Activated CD4-positive, alpha-beta memory T cell treated with anti-CD3 and anti-CD28 coated beads, Interleukin-2, amount 10 ng/mL, durations not matched to agents 7 days and 5 days (primary cell): Measurements from ENCODE around the gene HPCAL1. TPM values are rescaled to one million over a fixed set of nuclear protein-coding genes. Genes with fewer than 3 reads are reported as not detected.

ENCODE experiments used
- CTCF ChIA-PET: fragments of 350-600 bp; sonication (Branson Sonifier 250); formaldehyde crosslinking; loops from one replicate; lab custom pipeline; 2021; ENCODE audit warnings: antibody characterized with exemption, inconsistent platforms; lab: Charles Lee
- POLR2A ChIA-PET: fragments of 350-600 bp; sonication (Branson Sonifier 250); formaldehyde crosslinking; loops from one replicate; lab custom pipeline; 2021; ENCODE audit warnings: antibody characterized with exemption; lab: Charles Lee
- DNase-seq: peaks from one replicate; pipeline ENCODE4 v3.0.0-alpha.2; 2020
- H3K27ac Mint-ChIP-seq: one replicate; pipeline ENCODE4 v1.8.0; 2021; ENCODE audit warnings: mild to moderate bottlenecking, mixed read lengths
- H3K27me3 Mint-ChIP-seq: one replicate; pipeline ENCODE4 v1.8.0; 2021; ENCODE audit warnings: mixed read lengths
- H3K36me3 Mint-ChIP-seq: one replicate; pipeline ENCODE4 v1.8.0; 2021; ENCODE audit warnings: low read depth, mixed read lengths
- H3K4me1 Mint-ChIP-seq: one replicate; pipeline ENCODE4 v1.8.0; 2021; ENCODE audit warnings: mixed read lengths
- H3K4me3 Mint-ChIP-seq: one replicate; pipeline ENCODE4 v1.8.0; 2021; ENCODE audit warnings: mild to moderate bottlenecking, mixed read lengths
- H3K9me3 Mint-ChIP-seq: one replicate; pipeline ENCODE4 v1.8.0; 2021; ENCODE audit warnings: mixed read lengths
- total RNA-seq, 2 experiments: library from RNA; stranded (reverse); gene quantifications; one replicate each; pipeline ENCODE4 v1.2.3, GENCODE V29; 2021

HPCAL1 gene
- total RNA-seq, 2 experiments from 2014 or later = 70.0 to 71.4 TPM

- POLR2A ChIA-PET = no interaction called here
- H3K27ac Mint-ChIP-seq = no peak overlapping the region
Observed at GRCh38 chr2:10273215-10274175, 29.2 kb upstream of the HPCAL1 start.

GRCh38 chr2:10274376-10274775 lies 28.3 kb upstream of the HPCAL1 start:
- Mint-ChIP-seq H3K4me3 (no peak overlapping the region), H3K36me3 (no peaks in the 10 kb centered on the region), H3K27ac (no peak overlapping the region), H3K4me1 (peaks cover 19% of the 10 kb centered on the region), H3K9me3 (no peaks in the 10 kb centered on the region), H3K27me3 (peaks cover 2% of the 10 kb centered on the region)
- no peak for DNase-seq
- CTCF ChIA-PET = no interaction called here
- POLR2A ChIA-PET = no interaction called here

More at GRCh38 chr2:10273215-10274175, 29.2 kb upstream of the HPCAL1 start:
- CTCF ChIA-PET = no interaction called here
- peaks cover under 1% of the 10 kb centered on the region for H3K27me3 Mint-ChIP-seq
- no peak for DNase-seq
- H3K4me3 Mint-ChIP-seq = no peak overlapping the region
- peaks cover 14% of the 10 kb centered on the region for H3K4me1 Mint-ChIP-seq
- H3K9me3 Mint-ChIP-seq = no peaks in the 10 kb centered on the region
- H3K36me3 Mint-ChIP-seq = no peaks in the 10 kb centered on the region

DNA sequence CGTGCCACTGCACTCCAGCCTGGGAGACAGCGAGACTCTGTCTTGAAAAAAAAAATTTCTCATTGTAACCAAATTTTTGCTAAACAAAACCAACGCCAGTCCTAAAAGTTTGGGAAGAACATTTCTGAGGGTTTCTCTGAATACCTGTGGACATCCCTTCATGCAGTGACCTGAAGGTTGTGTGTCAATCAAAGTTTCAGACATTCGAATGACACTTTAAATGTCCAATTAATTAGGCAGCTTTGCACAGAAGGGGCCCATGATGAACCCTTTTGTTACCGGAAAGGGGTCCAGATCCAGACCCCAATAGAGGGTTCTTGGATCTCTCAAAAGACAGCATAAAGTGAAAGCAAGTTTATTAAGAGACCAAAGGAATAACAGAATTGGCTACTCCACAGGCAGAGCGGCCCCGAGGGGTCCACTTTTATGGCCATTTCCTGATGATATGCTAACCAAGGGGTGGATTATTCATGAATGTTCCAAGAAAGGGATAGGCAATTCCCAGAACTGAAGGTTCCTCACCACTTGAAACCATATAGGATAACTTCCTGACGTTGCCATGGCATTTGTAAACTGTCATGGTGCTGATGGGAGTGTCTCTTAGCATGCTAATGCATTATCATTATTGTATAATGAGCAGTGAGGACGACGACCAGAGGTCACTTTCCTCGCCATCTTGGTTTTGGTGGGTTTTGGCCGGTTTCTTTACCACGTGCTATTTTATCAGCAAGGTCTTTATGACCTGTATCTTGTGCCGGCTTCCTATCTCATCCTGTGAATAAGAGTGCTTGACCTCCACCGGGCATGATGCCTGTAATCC lies 27.5 kb upstream of the HPCAL1 start:
- H3K4me3 Mint-ChIP-seq = no peak overlapping the region
- H3K27ac Mint-ChIP-seq = no peak overlapping the region
- POLR2A ChIA-PET = no interaction called here
- no peaks in the 10 kb centered on the region for H3K36me3 Mint-ChIP-seq
- CTCF ChIA-PET = no interaction called here
- no peak for DNase-seq
- H3K27me3 Mint-ChIP-seq = peaks cover 4% of the 10 kb centered on the region
- H3K9me3 Mint-ChIP-seq = no peaks in the 10 kb centered on the region
- H3K4me1 Mint-ChIP-seq = peaks cover 19% of the 10 kb centered on the region

- H3K36me3 Mint-ChIP-seq = no peaks in the 10 kb centered on the region
- no peak overlapping the region for H3K27ac Mint-ChIP-seq
- CTCF ChIA-PET = no interaction called here
- no peak overlapping the region for H3K4me3 Mint-ChIP-seq
- peaks cover 4% of the 10 kb centered on the region for H3K27me3 Mint-ChIP-seq
- POLR2A ChIA-PET = no interaction called here
- peaks cover 20% of the 10 kb centered on the region for H3K4me1 Mint-ChIP-seq
- H3K9me3 Mint-ChIP-seq = peaks cover 2% of the 10 kb centered on the region
- DNase-seq = no peak
Observed at GRCh38 chr2:10276481-10277292, 26.0 kb upstream of the HPCAL1 start.

DNA sequence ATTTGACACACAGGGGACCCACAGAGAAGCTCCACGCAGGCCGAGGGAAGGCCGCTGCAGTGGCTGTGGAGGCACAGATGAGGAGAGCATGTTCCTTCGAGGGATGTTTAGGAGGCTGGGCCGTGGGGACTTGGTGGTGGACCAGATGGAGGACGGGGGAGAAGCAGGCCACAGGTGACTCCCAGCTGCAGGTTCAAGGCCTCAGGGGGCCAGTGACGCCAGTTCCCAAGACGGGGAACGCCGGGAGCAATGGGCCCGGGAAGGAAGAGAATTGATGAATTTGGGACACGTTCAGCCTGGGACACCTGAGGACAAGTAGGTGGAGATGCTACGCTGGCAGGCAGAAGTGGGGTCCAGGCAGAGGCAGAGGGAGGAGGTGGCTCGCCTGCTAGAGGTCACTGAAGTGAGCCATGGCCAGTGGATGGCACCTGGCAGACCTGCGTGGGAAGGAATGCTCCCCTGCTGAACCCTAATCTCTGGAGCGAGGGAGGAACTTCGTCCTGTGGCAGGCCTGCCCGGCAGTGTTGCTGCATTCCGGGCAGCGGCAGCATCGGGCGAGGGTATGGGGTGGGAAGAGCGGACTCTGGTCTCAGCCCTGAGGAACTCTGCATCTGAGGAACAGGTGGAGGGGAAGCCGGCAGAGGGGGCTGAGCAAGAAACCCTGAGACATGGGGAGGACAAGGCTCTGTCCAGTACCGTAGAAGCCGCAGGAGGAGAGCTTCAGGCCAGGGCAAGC lies 25.2 kb upstream of the HPCAL1 start:
- DNase-seq = no peak
- H3K27me3 Mint-ChIP-seq = peaks cover 4% of the 10 kb centered on the region
- ChIA-PET CTCF (interaction anchor here (1.7 kb wide), 1 partner anchor 157 kb away, joined by 4 read pairs; no protein-coding TSS in a partner anchor), POLR2A (no interaction called here)
- no peaks in the 10 kb centered on the region for H3K36me3 Mint-ChIP-seq
- no peak overlapping the region for H3K27ac Mint-ChIP-seq
- H3K4me1 Mint-ChIP-seq = peaks cover 25% of the 10 kb centered on the region
- peaks cover 3% of the 10 kb centered on the region for H3K9me3 Mint-ChIP-seq
- no peak overlapping the region for H3K4me3 Mint-ChIP-seq

DNA sequence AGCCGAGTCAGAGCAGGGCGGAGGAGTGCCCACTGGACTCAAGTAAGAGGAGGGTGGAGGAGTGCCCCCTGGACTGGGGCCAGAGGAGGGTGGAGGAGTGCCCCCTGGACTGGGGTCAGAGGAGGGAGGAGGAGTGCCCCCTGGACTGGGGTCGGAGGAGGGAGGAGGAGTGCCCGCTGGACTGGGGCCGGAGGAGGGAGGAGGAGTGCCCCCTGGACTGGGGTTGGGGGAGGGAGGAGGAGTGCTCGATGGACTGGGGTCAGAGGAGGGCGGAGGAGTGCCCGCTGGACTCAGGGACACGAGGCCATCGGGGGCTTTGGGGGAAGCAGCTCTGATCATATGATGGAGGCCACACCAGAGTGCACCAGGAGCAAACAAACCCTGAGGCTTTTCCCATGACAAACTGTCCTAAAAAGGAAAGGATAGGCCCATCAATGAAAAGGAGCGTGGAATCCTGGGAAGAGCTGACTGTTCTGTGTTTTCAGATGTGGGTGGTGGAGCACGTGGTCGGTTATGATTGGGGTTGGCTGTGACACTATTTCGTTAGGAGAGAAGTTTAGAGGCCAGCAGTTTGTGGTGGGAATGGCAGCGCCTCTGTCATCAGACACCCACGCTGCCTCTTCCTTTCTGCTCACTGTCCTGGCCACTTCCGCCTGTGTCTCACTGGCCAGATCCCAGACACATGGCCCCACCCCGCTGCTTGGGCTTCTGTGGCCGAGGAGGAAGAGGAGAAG lies 24.5 kb upstream of the HPCAL1 start:
- H3K27ac Mint-ChIP-seq = no peak overlapping the region
- no peaks in the 10 kb centered on the region for H3K36me3 Mint-ChIP-seq
- no peak overlapping the region for H3K4me3 Mint-ChIP-seq
- ChIA-PET POLR2A (interaction anchor here (1.4 to 2.1 kb wide), 2 partner anchors 24 to 25 kb away, joined by 4 to 8 read pairs; partner anchors contain the start of gene HPCAL1), CTCF (interaction anchor here (1.6 to 1.7 kb wide), 2 partner anchors 131 to 157 kb away, joined by 4 to 7 read pairs; no protein-coding TSS in a partner anchor)
- peaks cover 3% of the 10 kb centered on the region for H3K9me3 Mint-ChIP-seq
- peak; percentile 47 for DNase-seq
- H3K4me1 Mint-ChIP-seq = peaks cover 33% of the 10 kb centered on the region
- H3K27me3 Mint-ChIP-seq = peaks cover 4% of the 10 kb centered on the region

GRCh38 chr2:10278763-10279471 lies 23.8 kb upstream of the HPCAL1 start:
- Mint-ChIP-seq H3K9me3 (peaks cover 3% of the 10 kb centered on the region), H3K36me3 (no peaks in the 10 kb centered on the region), H3K4me1 (peaks cover 40% of the 10 kb centered on the region), H3K4me3 (no peak overlapping the region), H3K27me3 (peaks cover 4% of the 10 kb centered on the region), H3K27ac (no peak overlapping the region)
- no peak for DNase-seq
- ChIA-PET POLR2A (interaction anchor here (1.4 to 2.1 kb wide), 2 partner anchors 23 to 25 kb away, joined by 4 to 8 read pairs; partner anchors contain the start of gene HPCAL1), CTCF (interaction anchor here (1.3 to 1.7 kb wide), 3 partner anchors 23 to 156 kb away, joined by 4 to 7 read pairs (median 5); no protein-coding TSS in a partner anchor)

GRCh38 chr2:10279472-10279870 lies 23.2 kb upstream of the HPCAL1 start:
- POLR2A ChIA-PET = interaction anchor here (0.9 to 2.1 kb wide), 3 partner anchors 22 to 156 kb away, joined by 4 to 8 read pairs (median 4); partner anchors contain the start of gene HPCAL1
- Mint-ChIP-seq H3K4me3 (no peak overlapping the region), H3K27me3 (peaks cover 4% of the 10 kb centered on the region)

DNA sequence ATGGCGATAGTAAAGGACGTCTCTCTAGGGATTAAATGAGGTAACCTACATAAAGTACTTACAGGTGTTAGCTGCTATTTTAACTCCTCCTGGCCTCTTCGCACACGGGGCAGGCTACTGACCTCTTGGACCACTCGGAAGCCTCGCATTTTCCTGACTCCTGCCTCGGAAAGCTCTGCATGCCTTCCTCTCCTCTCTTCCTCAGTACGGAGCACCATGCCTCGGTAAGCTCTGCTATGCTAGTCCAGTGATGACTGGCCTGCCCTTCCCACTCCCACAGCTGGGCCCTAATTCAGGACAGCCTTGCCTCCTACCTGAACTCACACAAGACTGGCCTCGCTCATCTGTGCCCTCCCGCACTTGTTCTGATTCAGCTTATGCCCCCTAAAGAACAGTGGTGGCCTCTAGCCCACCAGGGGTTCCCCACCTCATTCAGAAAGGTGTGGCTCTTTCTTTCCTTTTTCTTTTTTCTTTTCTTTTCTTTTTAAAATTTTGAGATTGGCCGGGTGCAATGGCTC lies 22.7 kb upstream of the HPCAL1 start:
- Mint-ChIP-seq H3K4me1 (peaks cover 41% of the 10 kb centered on the region), H3K27ac (no peak overlapping the region), H3K4me3 (no peak overlapping the region), H3K27me3 (peaks cover 4% of the 10 kb centered on the region), H3K36me3 (no peaks in the 10 kb centered on the region), H3K9me3 (peaks cover 3% of the 10 kb centered on the region)
- POLR2A ChIA-PET = interaction anchor here (0.9 to 2.1 kb wide), 3 partner anchors 22 to 156 kb away, joined by 4 to 8 read pairs (median 4); partner anchors contain the start of gene HPCAL1
- DNase-seq = no peak
- CTCF ChIA-PET = interaction anchor here (1.3 to 1.6 kb wide), 3 partner anchors 22 to 129 kb away, joined by 4 to 7 read pairs (median 5); no protein-coding TSS in a partner anchor

More at GRCh38 chr2:10279472-10279870, 23.2 kb upstream of the HPCAL1 start:
- DNase-seq = no peak
- H3K4me1 Mint-ChIP-seq = peaks cover 40% of the 10 kb centered on the region
- H3K9me3 Mint-ChIP-seq = peaks cover 3% of the 10 kb centered on the region
- H3K36me3 Mint-ChIP-seq = no peaks in the 10 kb centered on the region
- CTCF ChIA-PET = interaction anchor here (1.3 to 1.7 kb wide), 4 partner anchors 22 to 155 kb away, joined by 4 to 7 read pairs (median 4); no protein-coding TSS in a partner anchor
- H3K27ac Mint-ChIP-seq = no peak overlapping the region

GRCh38 chr2:10281891-10282290 lies 20.8 kb upstream of the HPCAL1 start:
- CTCF ChIA-PET = no interaction called here
- Mint-ChIP-seq H3K4me1 (peaks cover 43% of the 10 kb centered on the region), H3K9me3 (peaks cover 3% of the 10 kb centered on the region), H3K27ac (no peak overlapping the region), H3K36me3 (no peaks in the 10 kb centered on the region), H3K4me3 (no peak overlapping the region), H3K27me3 (peaks cover 4% of the 10 kb centered on the region)
- DNase-seq = no peak
- POLR2A ChIA-PET = no interaction called here
